ENCODE measurements around the gene CCDC167. TPM values are rescaled to one million over a fixed set of nuclear protein-coding genes. Genes with fewer than 3 reads are reported as not detected.

Gene CCDC167
- total RNA-seq, 1 donor from 2014 or later = 24.8 TPM

- Mint-ChIP-seq H3K4me1 (peaks cover 14% of the 10 kb centered on the region), H3K36me3 (peaks cover 2% of the 10 kb centered on the region), H3K4me3 (no peak overlapping the region), H3K27me3 (ENCODE audit: low read depth) (no peaks in the 10 kb centered on the region), H3K9me3 (no peaks in the 10 kb centered on the region), H3K27ac (no peak overlapping the region)
- TF ChIP-seq, protein P1, sequence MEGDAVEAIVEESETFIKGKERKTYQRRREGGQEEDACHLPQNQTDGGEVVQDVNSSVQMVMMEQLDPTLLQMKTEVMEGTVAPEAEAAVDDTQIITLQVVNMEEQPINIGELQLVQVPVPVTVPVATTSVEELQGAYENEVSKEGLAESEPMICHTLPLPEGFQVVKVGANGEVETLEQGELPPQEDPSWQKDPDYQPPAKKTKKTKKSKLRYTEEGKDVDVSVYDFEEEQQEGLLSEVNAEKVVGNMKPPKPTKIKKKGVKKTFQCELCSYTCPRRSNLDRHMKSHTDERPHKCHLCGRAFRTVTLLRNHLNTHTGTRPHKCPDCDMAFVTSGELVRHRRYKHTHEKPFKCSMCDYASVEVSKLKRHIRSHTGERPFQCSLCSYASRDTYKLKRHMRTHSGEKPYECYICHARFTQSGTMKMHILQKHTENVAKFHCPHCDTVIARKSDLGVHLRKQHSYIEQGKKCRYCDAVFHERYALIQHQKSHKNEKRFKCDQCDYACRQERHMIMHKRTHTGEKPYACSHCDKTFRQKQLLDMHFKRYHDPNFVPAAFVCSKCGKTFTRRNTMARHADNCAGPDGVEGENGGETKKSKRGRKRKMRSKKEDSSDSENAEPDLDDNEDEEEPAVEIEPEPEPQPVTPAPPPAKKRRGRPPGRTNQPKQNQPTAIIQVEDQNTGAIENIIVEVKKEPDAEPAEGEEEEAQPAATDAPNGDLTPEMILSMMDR (IDR thresholded peaks at IDR 0.05; ENCODE audit: unreplicated experiment) = no peak
- DNase-seq (ENCODE audit: low spot score in 2 of 2, unreplicated experiment in 2 of 2) = no peak
Observed at GRCh38 chr6:37487591-37488380, 11.9 kb downstream of the CCDC167 start.

DNA sequence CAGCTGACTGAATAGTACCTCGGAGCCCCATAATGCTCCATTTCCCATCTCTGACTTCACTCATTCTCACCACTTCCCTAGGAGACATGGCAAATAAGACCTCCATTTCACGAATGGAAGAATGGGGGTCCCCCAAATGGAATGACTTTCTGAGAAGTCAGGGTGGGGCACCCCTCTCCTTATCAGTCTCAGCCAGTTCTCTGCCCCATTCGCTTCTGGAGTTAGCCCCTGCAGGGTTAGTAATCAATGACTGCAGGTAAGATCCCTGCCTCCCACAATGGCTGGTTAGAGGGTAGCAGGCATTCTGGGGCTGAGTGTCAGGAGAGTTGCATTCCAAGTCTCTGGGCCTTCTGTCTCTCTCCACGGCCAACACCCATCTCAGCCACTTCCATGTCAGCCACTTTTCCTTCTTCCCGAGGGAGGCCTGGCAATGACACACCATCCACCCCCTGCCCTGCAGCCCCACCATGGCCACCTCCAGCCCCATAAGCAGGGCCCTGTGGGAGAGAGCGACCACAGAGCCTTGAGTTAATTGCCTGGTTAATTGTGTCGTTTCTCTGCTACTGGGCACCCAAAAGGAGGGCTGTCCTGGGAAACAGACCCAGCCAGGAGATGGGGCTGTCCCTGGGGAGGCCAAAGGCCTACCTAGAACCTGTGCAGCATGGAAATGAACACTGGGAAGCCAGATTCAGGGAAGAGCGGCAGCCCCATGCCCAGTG, 13.4 kb downstream of the CCDC167 start:
- H3K9me3 Mint-ChIP-seq = no peaks in the 10 kb centered on the region
- H3K4me1 Mint-ChIP-seq = peaks cover 11% of the 10 kb centered on the region
- DNase-seq (ENCODE audit: low spot score in 2 of 2, unreplicated experiment in 2 of 2) = no peak
- TF ChIP-seq, protein P1 (IDR thresholded peaks at IDR 0.05; ENCODE audit: unreplicated experiment) = no peak
- peaks cover 4% of the 10 kb centered on the region for H3K36me3 Mint-ChIP-seq
- H3K27me3 Mint-ChIP-seq (ENCODE audit: low read depth) = no peaks in the 10 kb centered on the region
- H3K27ac Mint-ChIP-seq = no peak overlapping the region
- H3K4me3 Mint-ChIP-seq = no peak overlapping the region

DNA sequence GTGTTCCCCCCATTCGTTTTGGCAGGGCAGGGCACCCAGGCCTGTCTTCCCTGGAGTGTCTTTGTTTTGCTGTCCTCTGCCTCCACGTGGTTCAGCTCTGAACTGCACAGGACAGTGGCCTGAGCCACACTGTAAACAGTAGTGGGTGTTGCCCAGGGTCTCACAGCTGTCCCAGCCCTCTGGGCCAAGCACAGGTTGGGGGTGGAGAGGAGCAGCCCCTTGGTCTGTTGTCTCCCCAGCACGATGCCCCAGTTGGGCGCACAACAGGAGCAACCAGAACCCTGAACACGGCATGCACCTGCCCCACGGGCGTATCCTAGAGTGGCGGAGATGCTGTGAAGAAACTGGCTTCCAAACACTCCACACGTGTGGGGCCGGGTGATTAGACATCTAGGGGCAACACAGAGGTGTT, 14.4 kb downstream of the CCDC167 start:
- DNase-seq (ENCODE audit: low spot score in 2 of 2, unreplicated experiment in 2 of 2) = no peak
- H3K36me3 Mint-ChIP-seq = peaks cover 4% of the 10 kb centered on the region
- H3K27me3 Mint-ChIP-seq (ENCODE audit: low read depth) = no peaks in the 10 kb centered on the region
- no peak overlapping the region for H3K4me3 Mint-ChIP-seq
- peaks cover 8% of the 10 kb centered on the region for H3K4me1 Mint-ChIP-seq
- no peak overlapping the region for H3K27ac Mint-ChIP-seq
- TF ChIP-seq, protein P1 (IDR thresholded peaks at IDR 0.05; ENCODE audit: unreplicated experiment) = no peak
- no peaks in the 10 kb centered on the region for H3K9me3 Mint-ChIP-seq

DNA sequence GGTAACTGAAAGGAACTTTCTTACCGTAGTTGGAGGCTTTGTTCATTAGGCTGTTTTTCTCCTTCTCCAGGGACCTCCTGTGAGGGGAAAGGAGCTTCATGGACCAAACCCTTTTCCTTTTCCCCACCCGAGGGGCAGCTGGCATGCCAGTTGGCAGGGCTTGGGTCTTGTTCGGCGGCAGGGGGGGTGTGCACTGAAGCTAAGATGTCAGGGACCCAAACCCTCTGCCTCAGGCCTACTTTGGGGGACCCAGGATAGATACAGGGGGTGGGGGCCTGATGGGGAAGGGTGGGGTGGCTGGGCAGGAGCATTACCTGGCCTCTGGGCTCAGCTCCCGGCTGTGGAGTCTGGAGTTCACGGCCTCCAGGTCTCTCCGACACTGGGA, 14.9 kb downstream of the CCDC167 start:
- H3K27me3 Mint-ChIP-seq (ENCODE audit: low read depth) = no peaks in the 10 kb centered on the region
- H3K36me3 Mint-ChIP-seq = peaks cover 4% of the 10 kb centered on the region
- H3K4me1 Mint-ChIP-seq = peaks cover 3% of the 10 kb centered on the region
- no peak overlapping the region for H3K27ac Mint-ChIP-seq
- H3K9me3 Mint-ChIP-seq = no peaks in the 10 kb centered on the region
- DNase-seq (ENCODE audit: low spot score in 2 of 2, unreplicated experiment in 2 of 2) = no peak
- TF ChIP-seq, protein P1 (IDR thresholded peaks at IDR 0.05; ENCODE audit: unreplicated experiment) = no peak
- no peak overlapping the region for H3K4me3 Mint-ChIP-seq

- Mint-ChIP-seq H3K27me3 (ENCODE audit: low read depth) (no peaks in the 10 kb centered on the region), H3K4me3 (no peak overlapping the region), H3K27ac (no peak overlapping the region), H3K9me3 (no peaks in the 10 kb centered on the region), H3K36me3 (peaks cover 4% of the 10 kb centered on the region), H3K4me1 (no peaks in the 10 kb centered on the region)
- TF ChIP-seq, protein P1 (IDR thresholded peaks at IDR 0.05; ENCODE audit: unreplicated experiment) = peak; percentile 71
- DNase-seq (ENCODE audit: low spot score in 2 of 2, unreplicated experiment in 2 of 2) = peak; percentile 53 to 81
Observed at GRCh38 chr6:37483917-37484785, 15.5 kb downstream of the CCDC167 start.
